Measurements from ENCODE around the gene IL17F. TPM values are rescaled to one million over a fixed set of nuclear protein-coding genes. Genes with fewer than 3 reads are reported as not detected.

IL17F gene
- total and polyA plus RNA-seq, 8 donors = not detected

DNA sequence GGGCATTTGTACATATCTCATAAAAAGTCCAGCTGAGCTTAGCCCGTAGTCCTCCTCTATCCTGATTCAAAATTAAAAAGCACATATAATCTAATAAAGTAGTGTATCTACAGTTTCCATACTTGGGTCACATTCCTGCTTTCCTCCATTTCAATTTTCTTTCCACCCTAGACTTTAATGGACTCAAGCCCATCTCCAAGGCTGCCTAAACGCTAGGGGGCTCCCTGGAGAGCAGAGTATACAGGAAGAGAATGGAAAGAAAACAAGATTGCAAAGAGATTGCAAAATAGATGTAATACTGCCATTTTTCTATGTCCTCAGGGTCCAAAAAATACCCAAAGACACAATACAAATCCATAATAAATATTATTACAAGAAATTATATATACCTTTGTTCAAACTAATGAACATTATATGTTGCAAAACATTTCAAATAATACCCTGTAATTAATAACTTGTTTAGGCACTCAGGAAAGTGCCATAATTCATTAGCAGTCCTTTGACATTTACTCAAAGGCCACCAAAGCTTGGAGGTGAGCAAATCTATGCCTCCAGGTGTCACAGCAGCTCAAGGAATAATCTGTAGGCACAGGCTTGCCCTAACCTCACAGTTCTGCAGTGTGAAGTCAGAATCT lies 42.6 kb upstream of the IL17F start:
- no peaks in the 10 kb centered on the region for H3K9me3 ChIP-seq
- WGBS, 5 donors = 10 to 20% (median 17%) methylated on average over 2 of the region's 2 CpGs
- TF ChIP-seq POLR2A (IDR thresholded peaks at IDR 0.05) (no peak), POLR2AphosphoS5 (IDR thresholded peaks at IDR 0.05) (peak in 1 of 3 donors; percentile 18), EP300 (IDR thresholded peaks at IDR 0.05) (no peak)
- TF ChIP-seq, protein P1, sequence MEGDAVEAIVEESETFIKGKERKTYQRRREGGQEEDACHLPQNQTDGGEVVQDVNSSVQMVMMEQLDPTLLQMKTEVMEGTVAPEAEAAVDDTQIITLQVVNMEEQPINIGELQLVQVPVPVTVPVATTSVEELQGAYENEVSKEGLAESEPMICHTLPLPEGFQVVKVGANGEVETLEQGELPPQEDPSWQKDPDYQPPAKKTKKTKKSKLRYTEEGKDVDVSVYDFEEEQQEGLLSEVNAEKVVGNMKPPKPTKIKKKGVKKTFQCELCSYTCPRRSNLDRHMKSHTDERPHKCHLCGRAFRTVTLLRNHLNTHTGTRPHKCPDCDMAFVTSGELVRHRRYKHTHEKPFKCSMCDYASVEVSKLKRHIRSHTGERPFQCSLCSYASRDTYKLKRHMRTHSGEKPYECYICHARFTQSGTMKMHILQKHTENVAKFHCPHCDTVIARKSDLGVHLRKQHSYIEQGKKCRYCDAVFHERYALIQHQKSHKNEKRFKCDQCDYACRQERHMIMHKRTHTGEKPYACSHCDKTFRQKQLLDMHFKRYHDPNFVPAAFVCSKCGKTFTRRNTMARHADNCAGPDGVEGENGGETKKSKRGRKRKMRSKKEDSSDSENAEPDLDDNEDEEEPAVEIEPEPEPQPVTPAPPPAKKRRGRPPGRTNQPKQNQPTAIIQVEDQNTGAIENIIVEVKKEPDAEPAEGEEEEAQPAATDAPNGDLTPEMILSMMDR (IDR thresholded peaks at IDR 0.05) = peak in 4 of 7 experiments; percentile 17 to 51 (median 40)
- peak overlapping the region in 1 of 5 donors; percentile 44 for H3K27ac ChIP-seq
- no peaks in the 10 kb centered on the region for H3K27me3 ChIP-seq
- no peak overlapping the region for H3K4me3 ChIP-seq
- peaks cover 8 to 9% (median 8%) of the 10 kb centered on the region in 4 donors for H3K36me3 ChIP-seq
- H3K4me1 ChIP-seq = peaks cover 0 to 36% (median 18%) of the 10 kb centered on the region in 4 donors
- intact Hi-C loops (cut with DNase I; ENCODE audit: low total_unique reads) = no loop called here
- peak; percentile 78 to 79 for DNase-seq

DNA sequence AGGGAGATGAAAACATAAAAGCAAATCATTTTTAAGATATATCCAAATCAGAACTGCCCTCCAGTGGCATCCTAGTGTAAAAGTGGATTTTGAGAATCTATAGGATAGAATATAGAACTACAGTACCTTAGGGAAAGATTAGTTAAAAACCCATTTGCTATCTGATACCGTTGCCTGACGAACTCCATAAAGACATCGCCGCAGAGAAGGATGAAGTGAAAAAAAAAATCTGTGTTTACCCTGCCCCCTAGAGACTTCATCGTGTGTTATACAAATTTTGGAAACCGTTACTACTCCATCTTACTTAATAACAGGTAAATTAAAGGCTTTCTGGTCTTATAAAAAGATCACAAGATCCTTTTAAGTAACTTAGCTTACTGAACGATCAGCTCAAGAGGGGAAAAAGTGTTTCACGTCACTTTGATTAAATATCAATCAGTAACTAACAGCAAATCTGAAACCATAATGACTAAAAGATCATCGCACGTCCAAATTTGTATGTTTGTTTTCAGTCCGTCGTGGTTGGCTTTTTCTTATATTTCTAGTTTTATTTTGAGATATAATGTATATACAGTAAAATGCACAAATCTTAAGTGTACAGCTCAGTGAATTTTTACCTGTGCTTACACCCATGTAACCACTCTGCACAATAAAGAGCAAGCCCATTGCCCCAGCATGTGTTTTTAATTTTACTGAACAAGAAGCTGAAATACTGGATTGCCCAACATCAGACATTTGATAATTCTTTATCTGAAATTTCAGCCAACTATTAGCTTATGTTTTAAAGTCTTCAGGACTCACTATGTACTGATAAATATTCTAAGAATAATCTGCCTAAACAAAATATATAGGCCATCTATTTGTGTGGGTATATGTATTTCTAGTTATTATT lies 41.1 kb upstream of the IL17F start:
- H3K27me3 ChIP-seq = no peaks in the 10 kb centered on the region
- peak overlapping the region in 4 of 5 donors; percentile 36 to 90 (median 82) for H3K27ac ChIP-seq
- TF ChIP-seq POLR2AphosphoS5 (IDR thresholded peaks at IDR 0.05) (no peak), EP300 (IDR thresholded peaks at IDR 0.05) (no peak), POLR2A (IDR thresholded peaks at IDR 0.05) (no peak)
- TF ChIP-seq, protein P1 (IDR thresholded peaks at IDR 0.05) = peak in 1 of 7 experiments; percentile 22
- 9 to 15% (median 13%) methylated on average over 12 of the region's 12 CpGs for WGBS, 5 donors
- H3K36me3 ChIP-seq = peaks cover 15 to 24% (median 23%) of the 10 kb centered on the region in 4 donors
- H3K4me3 ChIP-seq = peak overlapping the region; percentile 78 to 92 (median 82)
- no peak for DNase-seq
- peaks cover 0 to 36% (median 18%) of the 10 kb centered on the region in 4 donors for H3K4me1 ChIP-seq
- no peaks in the 10 kb centered on the region for H3K9me3 ChIP-seq
- intact Hi-C loops (cut with DNase I; ENCODE audit: low total_unique reads) = no loop called here

DNA sequence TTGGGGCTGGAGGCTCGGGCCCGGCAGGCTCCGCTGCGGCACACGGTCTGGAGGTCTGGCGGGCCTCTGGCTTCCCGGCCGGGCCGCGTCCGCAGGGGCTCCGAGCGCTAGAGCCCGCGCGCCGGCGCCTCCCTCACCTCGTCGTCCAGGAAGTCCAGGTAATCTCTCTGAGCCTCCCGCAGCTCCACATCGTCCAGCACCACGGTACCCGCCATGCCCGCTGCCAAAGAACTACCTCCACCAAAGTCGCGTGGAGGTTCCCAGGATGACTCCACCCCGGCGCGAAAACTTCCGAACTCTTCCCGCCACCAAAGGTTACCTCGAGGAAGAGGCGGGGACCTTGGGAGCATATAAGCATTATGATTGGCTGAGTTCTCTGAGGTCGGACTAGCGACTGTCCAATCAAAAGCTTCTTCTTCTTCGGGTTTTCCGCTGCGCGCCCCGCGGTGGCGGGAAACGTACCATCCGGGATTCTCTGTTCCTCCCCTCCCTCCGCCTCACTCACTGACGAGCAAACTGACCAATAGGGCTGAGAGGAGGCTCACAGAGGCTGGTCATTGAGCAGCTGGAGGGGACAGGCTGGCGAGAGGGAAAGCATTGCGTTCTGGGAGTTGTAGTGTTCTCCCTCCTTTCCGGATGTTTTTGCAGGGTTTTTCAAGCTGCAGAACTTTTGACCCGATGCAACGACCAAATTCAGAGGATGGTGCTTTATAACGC lies 40.3 kb upstream of the IL17F start, which contains the start of gene MCM3:
TSS of gene MCM3 (minus strand) at position 283 of the 717 bp plus-strand sequence. CDS start at position 215, 68 bp downstream.
- intact Hi-C loops (cut with DNase I; ENCODE audit: low total_unique reads) = no loop called here
- 0% methylated on average over 44 to 53 of the region's 53 CpGs for WGBS, 5 donors

More for the DNA sequence above, 40.3 kb upstream of the IL17F start, which contains the start of gene MCM3:
- DNase-seq = peak; percentile 97 to 100
- H3K9me3 ChIP-seq = no peaks in the 10 kb centered on the region
- peaks cover 21 to 32% (median 31%) of the 10 kb centered on the region in 4 donors for H3K36me3 ChIP-seq
- H3K27ac ChIP-seq = peak within 1 kb of the TSS; percentile 39 to 90 (median 79)
- no peak for TF ChIP-seq EP300 (IDR thresholded peaks at IDR 0.05)
- TF ChIP-seq, protein P1 (IDR thresholded peaks at IDR 0.05) = peak in 2 of 7 experiments; percentile 12 to 38
- peak; percentile 41 to 89 (median 47) for TF ChIP-seq POLR2AphosphoS5 (IDR thresholded peaks at IDR 0.05)
- no peak for TF ChIP-seq POLR2A (IDR thresholded peaks at IDR 0.05)
- H3K27me3 ChIP-seq = no peaks in the 10 kb centered on the region
- H3K4me1 ChIP-seq = peaks cover 0 to 36% (median 18%) of the 10 kb centered on the region in 4 donors
- H3K4me3 ChIP-seq = peak within 1 kb of the TSS; percentile 78 to 92 (median 82)

All from stomach (tissue), 9 donors.